Esophagus muscularis mucosa (tissue), 3 donors: Measurements from ENCODE around the gene UGGT1.

Source experiments
- CTCF ChIP-seq, 3 experiments: fragments of 200-600 bp in 2 of 3; fragments of 450-650 bp in 1 of 3; sonication (generic) in 2 of 3; IDR thresholded peaks; one replicate each; pipeline ENCODE4 v1.5.1; 2017 to 2019; ENCODE audit warnings: antibody characterized with exemption in 3 of 3, mild to moderate bottlenecking in 2 of 3, moderate library complexity in 1 of 3
- POLR2A ChIP-seq: fragments of 450-650 bp; IDR thresholded peaks from one replicate; pipeline ENCODE4 v1.6.1; 2017; ENCODE audit warnings: antibody characterized with exemption, moderate library complexity, mild to moderate bottlenecking, low read depth
- POLR2AphosphoS5 ChIP-seq, 2 donors: sonication (generic); formaldehyde crosslinking; IDR thresholded peaks; one replicate each; pipeline ENCODE4 v1.6.1; 2017; ENCODE audit warnings: antibody characterized with exemption in 2 of 2

DNA sequence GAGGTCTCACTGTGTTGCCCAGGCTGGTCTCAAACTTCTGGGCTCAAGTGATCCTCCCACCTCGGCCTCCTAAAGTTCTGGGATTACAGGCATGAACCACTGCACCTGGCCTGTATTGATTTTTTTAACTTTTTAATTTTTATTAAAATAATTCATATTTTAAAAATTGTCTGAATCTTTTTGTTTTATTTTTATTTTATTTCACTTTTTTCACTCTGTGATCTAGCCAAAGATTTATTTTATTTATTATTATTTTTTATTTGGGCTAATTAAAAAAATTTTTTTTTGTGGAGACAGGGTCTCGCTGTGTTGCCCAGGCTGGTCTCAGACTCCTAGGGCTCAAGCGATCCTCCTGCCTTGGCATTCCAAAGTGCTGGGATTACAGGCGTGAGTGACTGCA lies 14.1 kb downstream of the UGGT1 start:
- TF ChIP-seq CTCF (IDR thresholded peaks at IDR 0.05) (no peak), POLR2AphosphoS5 (IDR thresholded peaks at IDR 0.05) (no peak), POLR2A (no peak)
